Ammon's horn (tissue), 1 donor: ENCODE data around the gene PDXK.

Experiments used
- DNase-seq: peaks from one replicate; pipeline ENCODE4 v3.0.0-alpha.2; 2016; ENCODE audit warnings: low spot score

The PDXK gene

DNA sequence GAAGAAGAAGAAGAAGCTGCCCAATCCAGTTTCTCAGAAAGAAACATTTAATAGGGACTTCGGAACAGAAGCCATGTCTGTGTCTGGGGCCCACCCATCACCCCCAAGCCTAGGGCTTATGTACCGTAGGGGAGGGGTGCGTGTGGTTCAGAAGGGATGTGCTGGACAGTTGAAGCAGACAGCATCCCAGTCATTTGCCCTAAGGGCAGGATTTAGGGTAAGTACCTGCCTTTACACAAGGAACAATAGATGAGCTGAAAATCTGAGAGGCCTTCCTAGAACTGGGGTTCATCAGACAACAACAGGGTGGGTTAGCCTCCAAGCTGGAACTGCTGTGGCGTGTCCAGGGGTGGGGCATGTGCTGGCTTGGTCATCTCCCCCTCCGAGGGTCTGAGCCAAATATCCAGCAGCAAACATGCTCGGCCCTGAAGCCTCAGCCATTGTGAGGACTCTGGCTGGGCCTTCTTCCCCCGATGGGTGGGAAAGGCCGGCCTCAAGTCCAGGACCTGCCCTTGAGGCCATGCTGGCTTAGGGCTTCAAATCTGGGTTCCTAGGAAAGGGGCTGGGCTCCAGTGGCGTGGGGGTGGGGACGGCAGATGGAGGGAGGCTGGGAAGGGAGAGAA, 45.1 kb downstream of the PDXK start:
- no peak for DNase-seq

DNA sequence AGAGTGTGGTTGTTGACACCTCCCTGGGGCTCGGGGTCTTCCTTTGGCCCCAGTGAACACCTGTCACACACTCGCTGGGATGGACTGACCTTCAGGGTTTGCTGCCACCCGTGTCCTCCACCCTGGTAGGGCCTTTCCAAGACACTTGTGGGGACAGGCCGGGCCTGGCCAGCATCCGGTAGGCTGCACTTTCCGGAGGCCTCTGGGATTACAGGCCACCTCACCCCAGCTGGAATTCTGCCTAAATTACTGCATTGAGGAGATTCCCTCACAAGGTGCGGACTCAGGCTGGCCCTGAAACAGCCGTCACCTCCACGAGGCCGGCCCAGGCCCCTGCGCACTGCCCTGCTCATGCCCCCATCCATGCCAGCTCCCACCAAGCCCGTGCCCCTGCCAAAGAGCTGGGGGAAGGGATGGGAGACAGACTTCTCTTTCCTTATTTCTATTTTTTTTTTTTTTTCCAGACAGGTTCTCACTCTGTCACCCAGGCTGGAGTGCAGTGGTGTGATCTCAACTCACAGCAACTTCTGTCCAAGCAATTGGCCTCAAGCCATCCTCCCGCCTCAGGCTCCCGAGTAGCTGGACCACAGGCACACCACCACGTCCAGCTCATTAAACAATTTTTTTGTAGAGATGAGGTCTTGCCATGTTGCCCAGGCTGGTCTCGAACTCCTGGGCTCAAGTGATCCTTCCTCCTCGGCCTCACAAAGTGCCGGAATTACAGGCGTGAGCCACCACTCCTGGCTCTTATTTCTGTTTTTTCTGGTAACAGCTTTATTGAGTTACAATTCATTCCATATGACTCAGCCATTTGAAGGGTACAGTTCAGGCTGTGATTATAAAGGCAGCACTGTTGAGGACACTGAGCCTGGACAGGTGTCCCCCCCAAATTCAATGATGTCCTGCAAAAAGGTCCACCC, 45.9 kb downstream of the PDXK start:
- no peak for DNase-seq

DNA sequence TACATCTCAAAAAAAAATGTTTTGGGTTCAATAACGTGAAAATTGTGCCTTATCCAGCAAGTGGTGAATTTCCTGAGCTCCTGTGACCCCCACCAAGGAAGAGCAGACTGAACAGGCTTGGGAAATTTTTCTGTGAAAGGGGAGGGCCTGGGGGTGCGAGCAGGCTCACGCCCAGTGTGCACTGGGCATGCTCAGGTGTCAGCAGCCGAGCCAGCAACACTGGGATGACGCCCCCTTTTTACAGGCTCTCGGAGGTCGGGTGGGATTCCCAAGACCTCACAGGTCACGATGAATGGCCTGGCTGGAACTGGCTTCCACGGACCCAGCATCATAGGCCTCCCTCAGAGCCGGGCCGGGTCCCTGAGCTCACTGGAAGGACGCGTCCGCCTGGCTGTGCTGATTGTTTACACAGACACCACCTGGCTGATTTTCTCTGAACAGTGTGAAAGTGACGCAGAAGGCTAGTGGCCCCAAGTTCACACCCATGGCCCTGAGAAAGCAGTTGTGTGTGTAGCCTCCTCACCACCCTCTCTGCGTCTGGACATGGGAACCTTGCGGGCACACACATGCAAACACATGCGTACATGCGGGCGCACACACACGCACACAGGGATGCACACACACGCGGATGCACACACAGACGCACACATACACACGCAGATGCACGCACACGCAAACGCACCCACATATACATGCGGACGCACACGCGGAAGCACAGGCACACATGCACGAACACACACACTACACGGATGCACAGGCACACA, 48.0 kb downstream of the PDXK start:
- DNase-seq, result no peak

DNA sequence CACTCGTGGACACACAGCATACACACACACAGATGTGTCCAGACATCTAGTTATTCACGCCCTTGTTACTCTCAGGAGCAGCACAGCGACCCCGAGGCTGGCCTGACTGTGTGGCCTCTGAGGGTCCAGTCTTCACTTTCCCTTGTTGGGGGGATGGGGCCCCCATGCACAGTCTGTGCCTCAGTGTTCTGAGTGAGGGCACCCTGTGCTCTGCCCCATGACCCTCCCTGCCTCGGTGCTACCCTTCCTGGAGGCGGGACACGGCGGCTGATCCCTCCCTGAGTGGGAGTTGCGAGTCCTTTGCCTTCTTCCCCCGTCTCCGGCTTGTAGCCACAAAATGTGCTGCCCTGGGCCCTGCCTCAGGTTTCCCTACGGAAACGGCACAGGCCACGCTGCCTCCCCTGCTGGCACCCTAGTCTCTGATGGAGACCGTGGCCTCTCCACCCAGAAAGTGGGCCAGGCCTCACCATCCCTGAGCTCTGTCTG, 48.6 kb downstream of the PDXK start:
- no peak for DNase-seq

DNA sequence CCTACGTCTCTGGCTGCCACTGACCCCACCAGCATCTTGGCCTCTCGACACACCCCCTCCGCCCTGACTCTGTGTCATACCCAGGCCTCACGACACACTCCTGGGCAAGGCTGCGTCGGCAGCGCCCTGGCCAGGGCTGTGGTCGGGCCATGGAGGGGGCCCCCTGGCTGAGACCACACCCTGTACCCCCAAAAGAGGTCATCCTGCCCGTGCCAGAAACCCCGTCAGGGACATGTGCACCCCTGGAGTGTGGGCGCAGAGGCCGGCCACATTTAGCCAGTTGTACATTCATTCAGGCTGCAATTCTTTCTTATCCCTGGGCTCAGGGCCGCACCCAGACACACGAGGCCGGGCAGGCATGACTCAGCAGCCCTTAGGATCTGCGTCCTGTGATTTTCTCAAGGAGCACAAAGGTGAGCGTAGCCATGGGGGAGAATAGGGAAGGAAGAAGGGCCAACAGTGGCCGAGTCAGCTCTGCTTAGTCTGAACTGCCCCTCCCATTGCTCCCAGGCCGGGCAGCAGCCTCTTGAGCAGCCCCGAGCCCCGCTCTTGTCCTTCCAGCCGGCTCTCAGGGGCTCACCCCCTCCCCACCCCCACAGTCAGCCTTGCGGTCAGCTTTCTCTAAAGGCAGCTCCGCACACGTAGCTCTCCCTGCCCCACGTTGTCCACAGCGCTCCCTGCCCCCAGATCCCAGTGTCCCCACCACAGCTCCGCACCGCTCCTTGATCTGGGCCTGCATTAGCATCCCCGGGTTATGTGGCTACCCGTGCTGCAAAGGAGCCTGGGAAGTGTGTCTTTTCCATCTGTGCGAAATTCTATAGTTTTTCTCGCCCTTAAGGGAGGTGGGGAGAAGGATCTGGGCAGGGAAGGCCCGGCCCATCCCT, 49.3 kb downstream of the PDXK start:
- DNase-seq, result no peak

DNA sequence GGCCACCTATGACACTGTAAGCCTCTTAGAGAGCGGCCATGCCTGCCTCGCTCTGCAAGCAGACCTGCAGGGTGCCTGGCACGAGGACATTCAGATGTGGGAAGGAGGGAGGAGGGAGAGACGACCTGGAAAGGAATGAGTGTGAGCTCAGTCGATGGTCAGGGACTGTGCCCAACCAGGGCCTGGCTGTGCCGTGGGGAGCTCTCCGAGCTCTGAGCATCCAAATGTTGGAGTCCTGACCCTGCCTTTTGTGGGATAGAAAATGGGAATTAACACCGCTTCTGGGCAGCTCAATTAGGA, 49.9 kb downstream of the PDXK start:
- DNase-seq, result no peak

DNA sequence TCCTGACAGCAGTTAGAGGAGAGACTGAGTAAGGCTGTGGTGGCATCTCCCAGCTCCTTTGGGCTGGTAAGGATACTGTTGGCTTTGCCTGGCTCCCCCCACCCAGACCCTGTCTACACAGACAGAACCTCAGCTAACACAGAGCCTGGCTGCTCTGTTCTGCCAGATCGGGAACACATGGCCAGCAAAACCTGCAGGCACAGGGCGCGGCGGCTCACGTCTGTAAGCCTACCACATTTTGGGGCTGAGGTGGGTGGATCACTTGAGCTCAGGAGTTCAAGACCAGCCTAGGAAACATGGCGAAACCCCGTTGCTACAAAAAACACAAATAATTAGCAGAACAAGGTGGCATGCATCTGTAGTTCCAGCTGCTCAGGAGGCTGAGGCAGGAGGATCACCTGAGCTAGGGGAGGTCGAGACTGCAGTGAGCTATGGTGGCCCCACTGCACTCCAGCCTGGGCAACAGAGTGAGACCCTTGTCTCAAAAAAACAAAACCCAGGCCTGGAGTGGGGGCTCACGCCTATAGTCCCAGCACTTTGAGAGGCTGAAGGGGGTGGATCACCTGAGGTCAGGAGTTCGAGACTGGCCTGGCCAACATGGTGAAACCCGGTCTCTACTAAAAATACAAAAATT, 50.5 kb downstream of the PDXK start:
- no peak for DNase-seq

DNA sequence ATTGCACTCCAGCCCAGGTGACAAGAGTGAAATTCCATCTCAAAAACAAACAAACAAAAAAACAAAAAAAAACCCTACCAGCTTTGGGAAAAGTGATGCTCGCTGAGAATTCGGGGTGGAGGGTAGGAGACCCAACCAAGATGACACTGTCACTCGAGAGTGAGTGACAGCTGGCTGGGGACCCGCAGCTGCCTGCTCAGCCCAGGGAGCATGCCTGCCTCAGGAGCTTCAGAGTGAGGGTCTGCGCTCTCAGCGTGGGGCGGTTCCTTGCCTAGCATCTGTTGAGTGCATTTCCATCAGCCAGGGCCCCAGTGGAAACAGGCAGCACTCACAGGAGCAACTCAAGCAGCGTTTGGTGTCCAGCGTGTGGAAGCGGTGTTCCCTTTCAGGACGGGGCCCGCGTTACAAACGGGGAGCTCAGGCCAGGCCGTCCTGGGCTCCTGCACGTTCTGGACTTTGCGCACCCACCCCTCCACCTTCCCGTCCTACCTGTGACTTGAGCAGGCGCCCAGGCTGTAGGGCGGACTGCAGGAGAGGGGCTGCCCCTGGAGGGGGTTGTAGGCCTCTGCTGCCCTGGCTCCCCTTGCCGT, 51.2 kb downstream of the PDXK start:
- DNase-seq, result no peak

DNA sequence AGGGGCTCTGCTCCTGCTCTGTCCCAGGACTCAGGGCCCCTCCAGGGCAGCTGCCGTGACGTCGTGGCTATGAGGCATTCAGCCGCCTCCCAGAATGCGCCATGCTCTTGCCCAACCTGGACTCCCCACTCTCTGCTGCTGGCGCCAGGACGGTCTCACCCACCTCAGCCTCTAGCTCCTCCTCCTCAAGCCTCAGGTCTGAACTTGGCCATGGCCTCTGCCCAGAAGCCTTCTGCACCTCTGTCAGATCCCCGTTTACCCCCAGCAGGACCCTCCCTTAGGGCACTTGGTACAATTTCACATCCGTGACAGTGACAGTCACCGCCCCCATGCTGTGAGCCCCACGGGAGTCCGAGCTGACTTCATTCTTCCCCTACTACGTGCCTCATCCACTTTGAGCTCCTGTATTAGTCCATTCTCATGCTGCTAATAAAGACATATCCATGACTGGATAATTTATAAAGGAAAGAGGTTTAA, 52.3 kb downstream of the PDXK start:
- DNase-seq, result no peak

DNA sequence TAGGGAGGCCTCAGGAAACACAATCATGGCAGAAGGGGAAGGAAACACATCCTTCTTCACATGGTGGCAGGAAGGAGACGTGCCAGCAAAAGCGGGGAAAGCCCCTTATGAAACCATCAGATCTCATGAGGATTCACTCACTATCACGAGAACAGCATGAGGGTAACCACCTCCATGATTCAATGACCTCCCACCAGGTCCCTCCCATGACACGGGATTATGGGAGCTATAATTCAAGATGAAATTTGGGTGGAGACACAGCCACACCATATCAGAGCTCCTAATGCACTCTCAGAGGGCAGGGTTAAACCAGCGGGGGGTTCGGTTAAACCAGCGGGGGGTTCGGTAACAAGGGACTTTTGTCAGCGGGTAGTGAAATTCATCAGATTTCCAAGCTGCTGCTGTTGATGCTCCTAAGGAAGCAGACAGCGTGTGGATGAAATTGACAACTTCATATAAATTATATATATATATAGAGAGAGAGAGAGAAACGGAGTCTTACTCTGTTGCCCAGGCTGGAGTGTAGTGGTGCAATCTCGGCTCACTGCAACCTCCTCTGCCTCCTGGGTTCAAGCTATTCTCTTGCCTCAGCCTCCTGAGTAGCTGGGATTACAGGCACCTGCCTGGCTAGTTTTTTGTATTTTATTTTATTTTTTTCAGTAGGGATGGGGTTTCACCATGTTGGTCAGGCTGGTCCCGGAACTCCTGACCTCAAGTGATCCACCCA, 52.9 kb downstream of the PDXK start:
- no peak for DNase-seq

DNA sequence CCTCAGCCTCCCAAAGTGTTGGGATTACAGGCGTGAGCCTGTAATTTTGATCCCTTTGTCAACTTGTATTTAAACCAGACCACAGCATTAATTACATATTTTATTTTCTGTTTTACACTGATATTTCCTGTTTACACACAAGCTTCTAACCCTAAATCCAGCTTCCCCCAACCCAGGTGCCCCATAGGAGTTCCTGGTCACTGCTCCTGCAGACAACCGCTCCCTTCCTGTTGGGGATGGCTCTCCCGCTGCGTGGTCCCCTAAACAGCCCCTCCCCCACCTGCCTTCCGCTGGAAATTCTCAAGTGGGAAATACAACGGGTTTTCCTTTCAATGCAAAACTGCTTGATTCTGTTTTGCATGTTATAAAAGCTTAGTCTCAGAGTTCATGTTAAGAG, 53.5 kb downstream of the PDXK start:
- no peak for DNase-seq

DNA sequence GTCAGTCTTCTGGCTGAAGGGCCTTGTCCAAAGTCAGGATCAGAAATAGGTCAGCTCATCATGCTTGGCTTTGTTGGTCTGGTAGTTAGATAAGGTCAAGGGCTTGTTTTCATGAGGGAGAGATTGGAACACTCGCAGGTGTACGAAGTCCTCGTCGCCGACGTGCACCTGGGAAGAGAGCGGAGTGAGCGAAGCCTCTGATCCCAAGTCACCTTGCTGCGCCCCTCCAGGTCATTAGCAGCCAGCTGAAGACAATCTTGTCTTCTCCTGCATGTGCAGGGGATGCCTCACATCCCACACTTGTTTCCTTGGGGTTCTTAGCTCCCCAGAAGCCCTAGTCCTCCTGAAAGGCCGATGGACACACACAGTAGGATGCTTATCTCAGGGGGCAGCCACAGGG, 55.2 kb downstream of the PDXK start:
- DNase-seq, result no peak

DNA sequence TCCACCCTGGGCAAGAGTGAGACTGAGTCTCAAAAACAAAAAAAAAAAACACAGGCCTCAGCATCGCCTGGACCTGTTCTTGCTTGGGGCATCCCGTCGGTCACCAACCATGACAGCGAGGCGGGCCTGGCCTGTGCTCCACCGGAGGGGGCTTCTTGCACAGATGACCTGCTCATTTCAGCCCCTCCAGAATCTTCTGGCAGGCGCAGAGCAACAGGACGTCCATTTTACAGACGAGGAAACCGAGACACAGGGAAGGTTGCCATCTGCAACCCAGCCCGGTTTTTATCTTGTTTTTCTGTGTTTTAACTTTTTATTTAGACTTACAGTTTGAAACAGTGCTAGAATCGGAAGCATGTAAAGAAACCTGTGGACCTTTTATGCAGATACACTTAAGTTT, 56.3 kb downstream of the PDXK start:
- DNase-seq, result no peak

DNA sequence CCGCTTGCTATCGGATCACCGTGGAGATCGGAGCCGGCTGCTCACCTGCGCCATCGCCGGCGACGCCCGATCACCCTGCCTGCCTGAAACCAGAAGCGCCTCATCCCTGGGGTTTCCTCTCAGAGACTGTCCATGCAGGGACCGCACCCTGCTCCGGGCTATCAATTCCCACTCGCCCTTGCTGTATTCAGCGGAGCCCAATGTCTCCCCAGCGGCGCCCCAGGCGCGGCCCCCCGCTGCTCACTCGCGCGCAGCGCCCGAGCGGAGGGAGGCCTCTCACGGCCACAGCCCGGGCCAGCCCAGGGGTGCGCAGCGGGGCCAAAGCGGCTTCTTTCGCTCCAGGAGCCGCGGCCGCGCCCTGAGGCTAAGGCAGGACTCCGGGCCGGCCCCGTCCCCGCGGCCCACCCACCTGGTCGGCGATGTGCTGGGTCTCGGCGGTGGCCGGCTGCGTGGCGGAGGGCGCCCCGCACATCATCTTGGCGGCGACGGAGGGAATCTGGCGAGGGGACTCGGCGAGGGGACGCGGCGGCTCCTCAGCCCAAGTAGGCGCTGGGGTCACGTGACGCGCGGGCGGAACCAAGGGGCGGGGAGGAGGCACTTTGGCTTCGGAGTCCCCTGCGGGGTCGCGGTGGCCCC, 57.0 kb downstream of the PDXK start, which contains the start of gene CSTB:
TSS of gene CSTB (minus strand) at position 514 of the 636 bp plus-strand sequence. CDS start at position 475, 39 bp downstream.
- peak; percentile 91 for DNase-seq

DNA sequence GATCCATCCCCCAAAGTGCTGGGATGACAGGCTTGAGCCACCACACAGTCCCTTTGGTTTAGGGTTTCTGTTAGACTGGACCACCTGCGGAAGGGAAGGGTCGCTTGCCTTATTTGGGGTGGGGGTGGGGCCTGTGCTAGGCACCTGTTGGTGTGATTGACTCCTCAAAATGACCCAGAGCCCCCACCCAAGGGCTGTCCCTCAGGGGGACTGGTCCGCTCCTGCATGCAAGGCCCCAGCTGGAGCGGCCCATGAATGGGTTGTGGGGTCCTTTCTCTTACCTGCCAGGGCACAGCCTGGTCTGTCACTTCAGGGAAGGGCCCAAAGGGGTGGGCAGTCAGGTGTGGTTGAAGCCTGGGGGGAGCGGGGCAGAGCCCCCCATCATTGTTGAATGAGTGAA, 59.0 kb downstream of the PDXK start:
- DNase-seq, result no peak

DNA sequence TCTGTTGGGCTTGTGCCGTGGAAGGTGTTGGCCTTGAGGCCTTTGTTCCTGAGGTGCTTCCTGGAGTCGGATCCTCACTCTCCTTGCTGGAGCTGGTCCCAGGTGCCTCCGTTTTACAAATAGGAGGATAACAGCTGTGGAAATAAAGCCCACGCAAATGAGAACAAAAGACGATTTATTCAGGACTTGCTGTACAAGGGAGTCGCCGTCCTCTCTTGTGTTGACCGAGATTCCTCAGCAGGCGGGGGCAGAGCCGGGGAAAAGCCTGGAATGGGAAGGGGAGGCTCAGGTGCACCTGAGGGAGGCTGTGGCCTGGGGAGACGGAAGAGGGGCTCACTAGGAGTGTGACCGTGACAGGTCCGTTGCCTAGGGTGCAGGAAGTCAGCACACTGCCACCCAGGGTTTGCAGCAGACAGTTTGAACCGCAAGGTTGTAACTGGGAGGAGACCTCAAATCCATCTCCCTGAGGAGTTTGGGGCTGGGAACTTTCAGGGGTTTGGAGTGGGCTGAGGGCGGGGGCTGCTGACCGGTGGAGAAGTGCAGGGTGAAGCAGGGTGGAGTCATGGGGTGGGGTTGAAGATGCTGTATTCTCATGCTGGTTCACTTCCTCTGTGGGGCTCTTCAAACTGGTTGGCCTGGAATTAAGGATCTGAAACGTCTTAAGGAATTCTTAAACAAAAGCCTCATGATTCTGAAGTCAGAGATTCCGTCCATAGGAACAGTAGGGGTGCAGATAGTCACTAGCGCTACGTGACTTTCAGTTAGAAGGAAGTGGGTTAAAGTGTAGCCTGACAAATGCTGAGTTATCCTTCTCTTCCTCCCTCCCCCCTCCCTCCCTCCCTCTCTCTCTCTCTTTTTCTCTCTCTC, 59.8 kb downstream of the PDXK start:
- no peak for DNase-seq

DNA sequence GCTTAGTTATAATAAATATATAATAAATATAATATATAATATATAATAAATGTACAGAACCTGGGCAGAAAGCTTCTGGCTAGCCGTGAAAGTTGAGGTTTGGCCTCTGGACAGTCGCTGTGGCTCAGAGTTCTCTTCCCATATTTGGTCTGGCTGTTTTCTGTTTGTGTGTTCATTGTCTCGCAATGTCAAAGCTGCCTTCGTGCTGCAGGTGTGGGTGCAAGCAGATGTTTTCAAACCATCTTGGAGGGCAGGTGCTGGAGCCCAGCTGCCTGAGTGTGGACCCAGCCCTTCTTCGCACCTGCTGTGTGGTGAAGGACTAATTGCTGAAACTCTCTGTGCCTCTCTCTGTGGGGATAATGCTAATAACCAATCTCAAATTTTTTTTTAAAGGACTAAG, 60.7 kb downstream of the PDXK start:
- no peak for DNase-seq

DNA sequence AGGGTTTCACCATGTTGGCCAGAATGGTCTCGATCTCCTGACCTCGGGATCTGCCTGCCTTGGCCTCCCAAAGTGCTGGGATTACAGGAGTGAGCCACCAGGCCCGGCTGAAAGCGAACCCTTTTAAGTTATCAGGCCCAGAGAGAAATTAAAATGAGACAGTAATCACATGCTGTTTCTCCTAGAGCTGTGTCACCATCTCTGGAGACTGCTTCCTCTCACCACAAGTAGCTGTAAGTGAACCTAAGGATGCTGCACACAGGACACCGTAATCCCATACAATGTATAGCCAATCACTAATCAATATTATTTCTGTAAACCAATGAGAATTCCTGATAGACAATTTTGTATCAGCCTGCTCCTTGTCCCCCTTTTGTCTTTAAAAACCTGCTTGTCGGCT, 62.9 kb downstream of the PDXK start:
- no peak for DNase-seq
